GM19455 (cell line): Measurements from ENCODE around the gene S100A9.

Experiments
- ATAC-seq: cut with Tn5 transposase; IDR thresholded peaks from one replicate; pipeline ENCODE4 v1.9.1; 2021; ENCODE audit not compliant: unreplicated experiment

The S100A9 gene

DNA sequence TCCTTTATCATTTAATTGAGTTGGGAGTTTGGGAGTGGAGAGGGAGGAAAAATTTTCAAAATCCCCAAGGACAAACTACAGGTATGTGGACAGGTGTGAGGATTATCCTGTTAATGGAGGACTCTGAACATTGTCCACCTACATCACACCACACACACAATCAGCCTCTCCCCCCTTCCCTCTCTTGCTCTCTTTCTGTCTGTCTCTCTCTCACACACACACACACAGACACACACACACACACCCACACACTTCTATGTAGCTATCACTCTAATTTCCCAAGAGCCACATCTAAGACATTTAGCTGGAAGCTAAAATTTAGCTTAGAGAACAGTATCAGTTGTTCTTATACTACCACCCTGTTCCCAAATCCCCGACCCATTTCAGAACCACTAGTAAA is 31.7 kb downstream of the S100A9 start:
- no peak for ATAC-seq

DNA sequence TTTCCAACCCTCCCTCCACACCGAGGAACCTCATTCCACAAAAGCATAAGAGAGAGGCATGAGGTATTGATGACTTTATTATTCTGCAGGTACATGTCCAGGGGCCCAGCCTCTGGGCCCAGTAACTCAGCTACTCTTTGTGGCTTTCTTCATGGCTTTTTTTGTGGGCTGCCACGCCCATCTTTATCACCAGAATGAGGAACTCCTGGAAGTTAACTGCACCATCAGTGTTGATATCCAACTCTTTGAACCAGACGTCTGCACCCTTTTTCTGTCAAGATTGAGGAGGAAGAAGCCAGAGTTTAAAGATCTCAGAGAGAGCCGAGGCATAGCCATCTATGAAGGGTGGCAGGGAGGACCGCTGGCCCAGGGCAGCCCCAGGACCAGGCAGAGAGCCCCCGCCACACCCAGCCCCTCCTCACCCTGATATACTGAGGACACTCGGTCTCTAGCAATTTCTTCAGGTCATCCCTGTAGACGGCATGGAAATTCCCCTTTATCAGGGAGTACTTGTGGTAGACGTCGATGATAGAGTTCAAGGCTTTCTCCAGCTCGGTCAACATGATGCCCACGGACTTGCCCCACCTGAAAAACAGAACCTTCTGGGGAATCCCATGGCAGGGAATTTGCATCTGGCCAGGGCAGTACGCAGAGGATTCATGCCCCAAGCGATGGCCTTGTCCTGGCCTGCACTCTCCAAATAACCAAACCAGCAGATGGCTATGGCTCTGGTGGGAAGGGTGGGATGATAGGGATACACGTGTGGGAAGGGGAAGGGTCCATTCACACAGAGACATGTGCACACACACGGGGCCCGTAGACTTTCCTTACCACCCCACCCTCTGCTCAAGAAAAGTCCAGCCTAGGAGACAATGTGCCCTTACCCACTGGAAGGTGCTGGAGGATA is 32.6 kb downstream of the S100A9 start:
- ATAC-seq, result no peak

DNA sequence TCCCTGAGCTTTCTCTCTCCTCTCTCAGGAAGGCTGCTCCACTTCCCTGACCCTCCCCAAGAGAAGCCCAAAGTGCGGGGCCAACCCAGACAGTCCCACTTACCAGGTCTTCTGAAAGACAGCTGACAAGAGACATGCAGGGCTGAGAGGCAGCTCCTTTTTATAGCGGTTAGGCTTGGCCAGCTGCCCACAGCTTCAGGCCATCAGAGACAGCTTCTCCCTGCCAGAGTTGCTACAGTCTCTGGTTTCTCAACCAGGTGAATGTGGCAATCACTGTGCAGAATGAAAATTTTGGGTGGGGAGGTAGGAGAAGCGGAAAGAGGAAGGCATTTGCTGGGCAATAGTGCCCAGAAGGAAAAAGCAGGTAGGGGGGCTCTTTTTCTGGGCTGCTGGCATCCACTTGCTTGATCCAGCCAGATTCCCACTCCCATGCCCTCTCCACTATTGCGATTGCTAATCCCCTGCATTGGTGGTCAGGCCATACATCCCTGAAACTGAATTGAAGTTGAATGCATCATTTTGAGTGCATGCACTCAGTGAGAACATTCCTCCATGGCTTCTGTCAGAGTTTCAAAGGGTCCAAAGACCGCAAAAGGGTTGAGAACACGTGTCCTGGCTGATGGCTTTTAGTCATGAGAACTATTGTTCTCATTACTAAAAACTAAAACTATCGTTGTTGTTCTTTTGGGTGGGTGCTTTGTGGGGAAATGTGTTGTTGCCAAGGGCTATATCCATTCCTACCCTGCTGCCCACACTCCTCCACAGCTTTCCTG is 33.5 kb downstream of the S100A9 start, which contains the start of gene S100A8:
TSS of gene S100A8 (minus strand) at position 136 of the 773 bp plus-strand sequence. CDS start 538 bp downstream, outside the sequence.
- no peak for ATAC-seq

DNA sequence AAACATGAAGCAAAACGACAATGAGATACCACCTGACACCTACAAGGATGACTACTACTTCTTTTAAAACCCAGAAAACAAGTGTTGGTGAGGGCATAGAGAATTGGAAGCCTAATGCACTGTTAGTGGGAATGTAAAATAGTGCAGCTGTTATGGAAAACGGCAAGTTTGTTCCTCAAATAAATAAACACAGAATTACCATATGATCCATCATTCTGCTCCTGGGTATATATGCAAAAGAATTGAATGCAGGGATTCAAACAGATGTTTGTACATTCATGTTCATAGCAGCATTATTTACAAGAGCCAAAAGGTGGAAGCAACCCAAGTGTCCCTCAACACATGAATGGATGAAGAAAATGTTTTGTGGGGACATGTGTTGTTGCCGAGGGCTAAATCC is 34.6 kb downstream of the S100A9 start:
- ATAC-seq, result no peak

DNA sequence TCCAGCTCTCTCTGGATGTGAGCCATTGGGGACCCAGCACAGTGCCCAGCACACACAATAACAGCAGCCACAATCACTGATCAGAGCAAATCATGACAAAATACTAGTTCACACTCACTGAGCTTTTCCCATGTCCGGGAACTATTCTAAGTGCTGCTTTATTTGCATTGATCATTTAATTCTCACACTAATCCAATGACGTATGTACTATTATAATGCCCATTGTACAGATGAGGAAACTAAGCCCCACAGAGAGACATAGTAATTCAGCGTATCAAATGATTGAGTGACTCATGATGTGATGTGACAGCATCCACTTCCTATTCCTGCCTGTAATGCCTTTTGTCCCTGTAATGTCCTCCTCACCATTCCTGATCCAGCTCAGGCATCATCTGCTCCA is 35.2 kb downstream of the S100A9 start:
- ATAC-seq, result no peak

DNA sequence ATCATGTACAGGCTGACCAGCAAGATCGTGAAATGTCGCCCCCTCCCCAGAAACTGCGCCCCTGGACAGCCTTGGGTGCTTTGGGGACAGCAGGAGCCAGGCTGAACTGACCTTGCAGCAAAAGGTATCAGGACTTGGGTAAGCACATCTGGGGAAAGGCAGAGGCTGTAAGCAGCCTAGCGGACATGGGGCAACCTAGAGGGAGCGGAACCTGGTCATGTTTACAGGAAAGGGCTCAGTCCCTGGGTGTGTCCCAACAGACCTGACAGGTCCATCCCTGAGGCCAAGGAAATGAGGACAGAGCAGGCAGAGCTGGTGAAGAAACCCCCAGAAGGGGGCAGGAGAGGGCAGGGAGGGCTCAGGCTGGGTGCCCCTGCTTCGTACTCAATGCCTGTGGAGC is 36.3 kb downstream of the S100A9 start:
- ATAC-seq, result no peak

DNA sequence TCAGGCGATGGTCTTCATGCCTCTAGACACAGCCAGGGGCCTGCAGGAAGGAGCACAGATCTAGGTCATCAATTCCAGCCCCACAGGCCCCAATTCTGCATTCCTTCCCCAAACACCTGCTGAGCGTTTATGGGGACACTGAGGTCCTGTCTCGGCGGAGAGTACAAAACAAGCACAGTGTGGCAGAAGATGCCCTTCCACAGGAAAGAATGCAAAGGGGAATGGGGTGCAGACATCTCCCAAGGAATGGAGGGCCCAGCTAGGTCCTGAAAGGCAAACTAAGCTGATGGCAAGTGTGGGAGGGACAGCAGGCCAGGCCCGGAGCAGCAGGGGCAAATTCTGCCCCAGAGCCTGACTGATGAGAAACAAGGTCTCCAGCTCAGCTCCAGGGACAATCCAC is 36.7 kb downstream of the S100A9 start:
- no peak for ATAC-seq

DNA sequence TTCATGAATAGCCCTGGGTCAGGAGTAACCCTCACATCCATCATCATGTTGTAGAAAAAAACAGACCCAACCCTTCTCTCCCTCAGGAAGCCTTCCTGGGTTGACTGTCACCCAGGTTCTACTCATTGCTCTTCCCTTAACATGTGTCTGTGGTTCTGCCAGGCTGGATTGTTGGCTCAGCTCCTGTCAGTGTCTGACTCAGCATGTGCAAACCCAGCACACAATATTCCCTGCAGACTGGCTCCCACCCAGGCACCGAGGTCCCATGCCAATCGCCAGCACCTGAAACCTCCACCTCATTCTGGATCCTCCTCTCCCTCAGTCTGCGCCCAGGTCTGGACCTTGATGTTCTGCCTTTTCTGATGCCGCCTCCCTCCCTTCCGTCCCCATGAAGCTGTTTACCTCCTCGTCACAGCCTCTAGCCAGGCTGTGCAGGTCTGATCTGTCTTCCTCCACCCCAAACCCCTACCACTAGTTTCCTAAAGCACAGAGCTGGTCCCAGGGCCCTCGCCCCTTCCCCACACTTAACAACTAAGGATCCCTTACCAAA is 37.6 kb downstream of the S100A9 start:
- no peak for ATAC-seq

DNA sequence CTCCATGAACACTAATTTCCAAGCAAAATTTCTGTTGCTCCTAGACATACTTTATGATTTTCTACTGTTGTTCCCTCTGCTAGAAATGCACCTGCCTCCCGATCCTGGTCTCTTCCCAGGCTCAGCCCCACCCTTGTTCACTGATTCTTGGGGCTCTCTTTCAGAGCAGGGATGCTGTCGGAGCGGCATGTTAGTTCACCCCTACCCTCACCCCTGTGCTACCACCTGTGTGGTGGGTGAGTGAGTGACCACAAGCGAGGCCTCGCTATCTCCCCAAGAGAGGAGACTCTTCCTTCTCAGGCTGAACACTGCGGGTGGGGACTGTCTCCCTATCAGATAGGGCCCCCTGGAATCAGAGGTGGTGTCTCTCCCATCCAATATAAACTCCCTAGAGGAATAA is 38.1 kb downstream of the S100A9 start:
- no peak for ATAC-seq

DNA sequence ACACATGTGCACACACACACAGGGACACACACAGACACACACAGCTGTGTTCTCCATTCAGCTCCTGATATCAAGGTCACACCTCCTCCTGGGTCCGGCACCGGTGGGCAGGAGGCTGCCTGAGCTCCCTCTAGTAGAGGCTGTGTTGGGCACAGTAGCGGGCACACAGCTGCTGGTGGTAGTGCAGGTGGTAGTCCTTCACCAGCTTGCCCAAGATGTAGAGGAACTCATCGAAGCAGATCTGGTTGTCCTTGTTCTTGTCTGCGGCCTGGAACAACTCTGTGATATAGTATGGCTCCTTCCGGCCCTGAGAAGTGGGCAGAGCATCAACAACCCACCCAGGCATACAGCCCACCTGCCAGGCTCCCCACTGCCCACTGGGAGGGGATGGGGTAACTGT is 38.8 kb downstream of the S100A9 start:
- ATAC-seq, result no peak

DNA sequence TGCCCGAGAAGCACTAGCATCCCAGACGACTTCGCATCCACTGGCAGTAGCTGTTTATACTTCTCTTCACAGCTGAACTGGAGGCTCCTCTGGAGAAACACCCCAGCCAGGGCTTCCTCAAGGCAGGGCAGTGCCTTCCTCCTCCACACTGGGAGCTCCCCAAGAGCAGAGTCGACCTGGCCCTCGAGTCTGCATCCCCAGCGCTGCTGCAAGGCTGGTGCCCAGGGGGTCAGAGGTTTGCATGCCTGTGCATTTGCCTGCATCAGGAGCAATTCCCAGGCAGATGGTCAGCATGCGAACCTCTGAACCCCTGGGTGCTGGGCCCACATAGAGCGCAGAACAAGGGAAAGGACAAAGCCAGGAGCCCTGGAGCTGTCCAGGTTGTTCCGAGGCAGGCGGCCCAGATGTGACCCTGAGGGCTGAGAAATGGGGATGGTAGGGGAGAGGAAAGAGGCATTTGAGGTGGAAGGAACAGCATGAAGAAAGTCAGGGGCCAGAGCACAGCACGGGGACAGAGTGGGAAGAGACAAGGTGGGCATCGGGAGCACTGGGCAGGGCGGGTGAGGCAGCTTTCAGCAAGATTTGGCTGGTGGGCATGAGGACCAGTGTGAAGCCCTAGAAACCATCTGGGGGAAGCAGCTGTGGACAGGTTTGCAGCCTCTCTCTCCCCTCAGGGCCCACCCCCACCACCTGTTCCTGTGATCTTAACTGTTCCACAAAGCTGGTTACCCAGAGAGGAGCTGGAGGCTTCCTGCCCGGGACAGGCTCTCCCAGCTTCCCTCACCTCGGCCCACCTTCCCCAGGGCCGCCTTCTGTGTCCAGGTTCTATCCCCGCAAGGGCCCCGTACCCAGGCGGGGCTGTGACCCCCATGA is 39.6 kb downstream of the S100A9 start:
- no peak for ATAC-seq

DNA sequence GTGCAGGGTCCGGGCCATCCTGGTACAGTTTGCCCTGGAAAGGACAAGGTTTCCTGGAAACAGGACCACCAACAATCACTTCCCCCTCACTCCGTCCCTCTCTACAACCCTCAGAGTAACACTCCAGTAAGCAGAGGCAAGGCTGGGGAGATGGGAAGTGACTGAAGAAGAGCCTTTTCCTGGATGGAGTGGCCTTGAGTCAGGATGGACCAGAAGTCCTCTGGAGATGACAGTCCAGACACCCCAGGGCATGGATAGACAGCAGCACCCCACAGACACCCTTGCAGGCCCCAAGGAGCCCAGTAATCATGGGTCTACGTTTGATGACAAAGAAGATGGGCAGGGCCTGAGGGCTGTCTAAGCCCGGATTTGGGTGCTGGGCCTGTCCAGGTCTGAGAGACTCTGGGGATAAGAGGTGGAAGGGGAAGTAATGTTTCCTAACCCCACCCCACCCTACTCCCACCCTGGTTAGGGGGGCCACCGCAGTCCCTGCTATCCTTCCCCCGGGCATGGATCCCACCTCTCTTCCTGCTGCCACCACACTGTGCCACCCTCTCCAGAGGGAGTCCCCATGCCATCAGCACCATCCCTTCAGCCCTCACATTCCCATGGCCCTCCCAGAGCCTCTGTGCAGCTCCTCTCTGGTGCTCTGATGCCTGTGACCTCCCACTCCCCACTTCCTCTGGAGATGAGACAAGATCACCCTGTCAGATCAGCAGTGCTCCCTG is 40.4 kb downstream of the S100A9 start:
- no peak for ATAC-seq

DNA sequence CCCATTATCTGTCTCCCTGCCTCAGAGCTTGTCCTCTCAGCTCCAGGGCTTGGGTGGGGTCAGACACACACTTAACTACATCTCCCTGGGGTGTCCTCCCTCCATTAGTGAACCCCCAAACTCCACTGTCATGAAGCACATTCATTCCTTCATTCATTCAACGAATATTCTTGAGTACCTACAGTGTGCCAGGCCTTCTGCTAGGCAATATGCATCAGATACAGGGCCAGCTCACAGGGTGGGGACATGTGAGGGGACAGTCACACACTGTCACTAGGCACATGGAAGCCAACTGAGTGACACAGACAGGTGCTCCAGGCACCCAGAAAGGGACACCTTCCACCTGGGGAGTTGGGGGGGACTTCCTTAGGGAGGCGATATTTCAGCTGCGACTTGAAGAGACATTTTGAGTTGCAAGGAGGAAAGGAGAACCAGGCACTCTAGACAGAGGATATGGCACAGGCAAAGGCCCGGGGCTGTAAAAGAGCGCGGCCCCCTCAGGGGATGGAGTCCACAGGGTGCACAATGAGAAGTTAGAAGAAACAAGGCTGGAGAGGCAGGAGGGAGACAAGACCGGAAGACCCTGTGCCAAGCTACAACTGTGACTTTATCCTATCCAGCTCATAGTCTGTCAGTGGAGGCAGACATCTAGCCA is 41.9 kb downstream of the S100A9 start:
- ATAC-seq, result no peak

DNA sequence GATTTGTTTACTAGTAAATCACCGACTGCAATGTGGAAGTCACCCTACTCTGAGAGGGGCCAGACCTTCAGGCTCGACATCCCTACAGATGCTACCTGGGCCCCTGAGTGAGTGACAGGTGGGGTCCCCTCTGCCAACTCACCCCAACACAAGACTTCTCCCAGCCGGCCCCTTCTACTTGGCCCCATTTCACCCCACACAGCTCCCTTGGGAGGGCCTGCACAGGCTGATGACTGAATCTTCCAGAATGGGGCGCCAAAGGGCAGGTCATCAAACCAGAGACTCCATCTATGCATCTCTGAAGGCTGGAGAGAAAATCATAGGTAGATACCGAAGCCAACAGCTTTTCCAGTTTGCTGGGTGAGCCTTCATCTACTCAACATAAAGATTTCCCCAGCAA is 42.6 kb downstream of the S100A9 start:
- no peak for ATAC-seq

DNA sequence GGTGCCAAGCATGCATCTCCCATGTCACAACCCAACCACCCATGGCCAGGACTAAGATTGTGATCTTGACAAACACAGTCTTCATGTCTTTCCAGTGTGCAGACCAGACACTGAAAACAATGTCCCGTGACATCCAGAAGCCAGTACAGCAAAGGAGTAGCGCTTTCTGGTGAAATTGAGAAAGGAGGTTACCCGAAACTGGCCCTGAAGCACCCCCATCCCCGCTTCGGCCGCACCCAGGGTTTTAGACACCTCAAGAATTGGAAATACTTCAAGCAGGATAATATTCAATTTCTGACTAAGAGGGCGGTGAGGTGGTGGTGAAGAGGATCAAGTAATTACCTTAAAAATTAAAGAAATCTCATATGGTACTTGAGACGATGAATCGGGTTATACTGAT is 43.8 kb downstream of the S100A9 start:
- no peak for ATAC-seq

DNA sequence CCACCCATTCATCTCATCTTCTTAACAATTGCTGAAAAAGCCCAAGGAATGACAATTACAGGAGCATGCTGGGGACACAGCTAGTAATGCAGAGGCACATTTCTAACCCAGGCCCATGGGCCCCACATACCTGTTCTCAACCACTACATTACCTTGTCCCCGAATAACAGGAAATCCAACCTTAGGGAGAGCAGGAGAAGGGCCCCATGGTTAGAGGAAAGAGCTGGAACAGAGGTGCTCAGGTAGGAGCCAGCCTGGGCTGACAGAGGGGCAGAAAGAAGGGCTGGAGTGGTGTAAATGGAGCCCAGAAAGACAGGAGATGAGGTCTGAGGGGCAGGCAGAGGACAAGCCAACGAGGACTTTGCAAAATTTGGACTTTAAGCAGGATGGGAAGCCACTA is 44.6 kb downstream of the S100A9 start:
- no peak for ATAC-seq

DNA sequence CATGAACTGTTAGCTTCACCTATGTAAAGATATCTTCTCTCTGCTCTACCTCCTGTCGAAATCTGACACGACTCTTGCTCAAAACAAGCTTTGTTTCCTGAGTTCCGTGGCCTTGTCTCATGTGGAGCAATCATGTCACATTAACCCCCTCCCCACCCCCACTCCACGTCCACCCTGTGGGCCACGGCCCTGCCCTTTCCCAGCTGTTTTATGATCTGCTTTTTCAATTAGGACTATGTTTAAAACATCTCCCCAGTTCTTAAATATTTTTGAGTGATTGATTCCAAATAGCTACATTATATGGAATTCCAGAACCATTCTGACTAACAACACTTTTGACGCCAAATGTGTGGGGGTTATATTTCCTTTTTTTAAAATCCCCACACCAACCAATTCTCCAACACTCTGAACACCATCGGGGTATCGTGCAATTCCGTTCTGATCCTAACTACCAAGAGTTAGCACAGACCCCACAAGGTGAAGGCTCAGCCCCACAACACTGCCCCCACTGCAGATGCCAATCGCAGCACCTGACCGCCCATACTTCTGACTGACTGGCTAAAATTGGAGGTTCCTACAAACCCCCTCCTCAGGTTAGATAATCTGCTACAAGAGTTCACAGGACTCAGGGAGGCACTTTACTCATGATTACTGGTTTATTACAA is 45.9 kb downstream of the S100A9 start:
- no peak for ATAC-seq

DNA sequence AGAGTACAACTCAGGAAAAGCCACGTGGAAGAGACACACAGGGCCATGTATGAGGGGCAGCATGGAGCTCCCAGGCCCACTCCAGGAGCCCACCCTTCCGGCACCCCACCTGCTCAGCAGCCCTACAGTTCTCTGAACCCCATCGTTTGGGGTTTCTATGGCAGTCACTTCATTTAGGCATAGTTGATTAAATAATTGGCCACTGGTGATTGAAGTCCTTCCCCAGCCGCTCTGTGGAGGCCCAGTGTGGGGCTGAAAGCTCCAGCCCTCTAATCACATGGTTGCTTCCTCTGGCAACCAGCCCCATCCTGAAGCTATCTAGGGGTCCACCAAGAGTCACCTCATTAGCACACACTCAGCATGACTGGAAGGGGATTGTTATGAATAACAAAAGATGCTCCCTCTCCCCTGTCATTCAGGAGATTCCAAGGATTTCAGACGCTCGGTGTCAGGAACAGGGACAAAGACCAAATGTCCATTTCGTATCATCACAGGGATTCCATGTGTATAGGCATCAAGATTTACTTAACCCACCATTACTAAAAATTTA is 46.5 kb downstream of the S100A9 start:
- ATAC-seq, result no peak

DNA sequence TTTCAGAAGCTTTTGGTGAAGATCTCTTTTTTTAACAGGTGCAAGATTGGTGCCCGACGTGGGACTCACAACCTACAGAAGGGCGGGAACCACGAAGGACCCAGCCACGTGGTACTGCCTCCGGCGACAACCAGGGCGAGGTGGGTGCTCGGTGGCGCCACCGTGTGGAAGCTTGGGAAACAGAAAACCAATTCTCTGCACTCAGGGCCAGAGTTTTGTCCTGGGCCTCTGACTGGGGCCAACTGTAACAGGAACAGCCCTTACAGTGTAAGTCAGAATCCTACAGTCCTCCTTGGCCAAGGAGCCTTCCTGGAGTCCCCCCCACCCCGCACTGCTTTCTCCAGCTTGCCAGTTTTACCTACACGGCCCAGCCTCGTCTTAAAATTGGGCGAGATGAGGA is 47.1 kb downstream of the S100A9 start:
- no peak for ATAC-seq
